Prostate gland (tissue), 2 donors: ENCODE data around the gene STK4. TPM values are rescaled to one million over a fixed set of nuclear protein-coding genes. Genes with fewer than 3 reads are reported as not detected.

Experiments used
- DNase-seq: peaks from one replicate; pipeline ENCODE4 v3.0.0-alpha.2; 2019; ENCODE audit warnings: low spot score
- H3K27ac ChIP-seq, 2 donors: fragments of 200-600 bp; sonication (generic); 2 replicates each; pipeline ENCODE4 v1.5.1; 2017 to 2019
- H3K27me3 ChIP-seq: fragments of 200-600 bp; sonication (generic); replicated peaks from 2 replicates; pipeline ENCODE4 v1.5.1; 2019; ENCODE audit not compliant: insufficient read depth
- H3K36me3 ChIP-seq, 2 donors: fragments of 200-600 bp; sonication (generic); 1 replicate in 1 of 2; 2 replicates in 1 of 2; pipeline versions ENCODE4 v1.5.1 to v1.8.1; 2017 to 2019
- H3K4me1 ChIP-seq: fragments of 200-600 bp; sonication (generic); replicated peaks from 2 replicates; pipeline ENCODE4 v1.5.1; 2019
- H3K4me3 ChIP-seq, 2 donors: fragments of 200-600 bp; sonication (generic); 2 replicates each; pipeline ENCODE4 v1.5.1; 2017 to 2019
- H3K9me3 ChIP-seq: fragments of 200-600 bp; sonication (generic); 2 replicates; pipeline ENCODE4 v1.5.1; 2017
- POLR2A ChIP-seq: fragments of 450-650 bp; IDR thresholded peaks from one replicate; pipeline ENCODE4 v1.6.1; 2016; ENCODE audit warnings: antibody characterized with exemption, mild to moderate bottlenecking
- POLR2AphosphoS5 ChIP-seq: sonication (generic); formaldehyde crosslinking; IDR thresholded peaks from one replicate; pipeline ENCODE4 v1.6.1; 2017; ENCODE audit warnings: antibody characterized with exemption
- WGBS: methylation state at CpG from one replicate; pipeline ENCODE4 v1.1.5; 2018; 5-methylcytosine and 5-hydroxymethylcytosine counted together
- intact Hi-C: fragments of 100-400 bp; cut with DNase I; formaldehyde crosslinking; loops from one replicate; pipeline ENCODE4 v1.14.2; 2022
- total RNA-seq, 2 donors: library from RNA; depleted of rRNA; stranded (reverse); fragments of >200 nt; gene quantifications; one replicate each; pipeline ENCODE4 v1.1.0, GENCODE V29; 2016
- TF ChIP-seq, protein P1 (sequence below), 4 experiments: fragments of 200-600 bp in 2 of 4; fragments of 450-650 bp in 2 of 4; sonication (generic) in 2 of 4; IDR thresholded peaks; 1 replicate in 3 of 4; 2 replicates in 1 of 4; pipeline ENCODE4 v1.5.1; 2016 to 2019; ENCODE audit warnings: antibody characterized with exemption in 4 of 4, mild to moderate bottlenecking in 2 of 4, moderate library complexity in 2 of 4

Gene STK4
- total RNA-seq, 2 donors from 2014 or later: 14.4 to 35.1 TPM

DNA sequence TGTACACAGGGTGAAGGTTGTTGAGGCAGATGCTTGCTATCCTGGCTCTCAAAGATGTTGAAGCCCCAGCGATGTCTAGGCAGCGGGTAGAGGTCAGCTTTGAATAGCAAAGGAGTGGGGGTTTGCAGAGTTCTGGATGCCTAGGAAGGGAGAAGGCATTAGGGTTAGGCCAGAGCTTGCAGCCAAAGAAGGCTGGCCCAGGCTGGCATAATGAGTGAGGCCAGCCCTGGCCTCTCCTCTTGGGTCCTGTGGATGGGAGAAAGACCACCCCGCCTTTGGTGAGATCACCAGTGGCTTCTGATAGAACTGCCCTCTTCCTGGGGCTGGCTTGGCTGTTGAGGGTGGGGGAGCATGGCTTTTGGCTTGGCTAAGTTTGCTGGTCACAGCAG is 149.1 kb downstream of the STK4 start:
- no peak for DNase-seq
- TF ChIP-seq POLR2A (no peak), POLR2AphosphoS5 (no peak)
- TF ChIP-seq, protein P1, sequence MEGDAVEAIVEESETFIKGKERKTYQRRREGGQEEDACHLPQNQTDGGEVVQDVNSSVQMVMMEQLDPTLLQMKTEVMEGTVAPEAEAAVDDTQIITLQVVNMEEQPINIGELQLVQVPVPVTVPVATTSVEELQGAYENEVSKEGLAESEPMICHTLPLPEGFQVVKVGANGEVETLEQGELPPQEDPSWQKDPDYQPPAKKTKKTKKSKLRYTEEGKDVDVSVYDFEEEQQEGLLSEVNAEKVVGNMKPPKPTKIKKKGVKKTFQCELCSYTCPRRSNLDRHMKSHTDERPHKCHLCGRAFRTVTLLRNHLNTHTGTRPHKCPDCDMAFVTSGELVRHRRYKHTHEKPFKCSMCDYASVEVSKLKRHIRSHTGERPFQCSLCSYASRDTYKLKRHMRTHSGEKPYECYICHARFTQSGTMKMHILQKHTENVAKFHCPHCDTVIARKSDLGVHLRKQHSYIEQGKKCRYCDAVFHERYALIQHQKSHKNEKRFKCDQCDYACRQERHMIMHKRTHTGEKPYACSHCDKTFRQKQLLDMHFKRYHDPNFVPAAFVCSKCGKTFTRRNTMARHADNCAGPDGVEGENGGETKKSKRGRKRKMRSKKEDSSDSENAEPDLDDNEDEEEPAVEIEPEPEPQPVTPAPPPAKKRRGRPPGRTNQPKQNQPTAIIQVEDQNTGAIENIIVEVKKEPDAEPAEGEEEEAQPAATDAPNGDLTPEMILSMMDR (IDR thresholded peaks at IDR 0.05): no peak
- 81% methylated on average over 3 of the region's 3 CpGs for WGBS

DNA sequence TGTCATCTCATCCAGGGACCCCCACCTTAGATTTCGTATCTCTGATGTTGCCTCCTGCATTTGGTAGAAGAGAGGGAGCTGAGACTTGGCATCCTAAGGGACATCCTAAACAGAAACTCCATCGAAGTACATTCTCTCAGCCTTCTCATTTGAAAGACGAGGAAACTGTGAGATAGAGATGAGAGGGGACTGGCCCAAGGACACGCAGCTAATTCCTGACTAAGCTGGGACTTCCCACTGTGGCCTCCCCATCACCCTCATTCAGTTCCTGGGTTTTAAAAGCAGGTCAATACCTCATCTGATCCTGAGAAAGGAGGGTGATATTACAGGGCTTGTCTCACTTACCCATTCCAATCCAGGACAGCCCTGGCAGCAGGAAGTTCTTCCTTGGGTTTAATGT is 149.5 kb downstream of the STK4 start:
- H3K36me3 ChIP-seq: no peaks in the 10 kb centered on the region
- TF ChIP-seq POLR2AphosphoS5 (no peak), POLR2A (no peak)
- TF ChIP-seq, protein P1 (IDR thresholded peaks at IDR 0.05): no peak

More for the DNA sequence above, 149.1 kb downstream of the STK4 start:
- Histone ChIP-seq H3K36me3 (no peaks in the 10 kb centered on the region), H3K9me3 (no peaks in the 10 kb centered on the region), H3K4me3 (no peak overlapping the region), H3K4me1 (no peaks in the 10 kb centered on the region), H3K27me3 (no peaks in the 10 kb centered on the region), H3K27ac (no peak overlapping the region)
- intact Hi-C loops: no loop called here

DNA sequence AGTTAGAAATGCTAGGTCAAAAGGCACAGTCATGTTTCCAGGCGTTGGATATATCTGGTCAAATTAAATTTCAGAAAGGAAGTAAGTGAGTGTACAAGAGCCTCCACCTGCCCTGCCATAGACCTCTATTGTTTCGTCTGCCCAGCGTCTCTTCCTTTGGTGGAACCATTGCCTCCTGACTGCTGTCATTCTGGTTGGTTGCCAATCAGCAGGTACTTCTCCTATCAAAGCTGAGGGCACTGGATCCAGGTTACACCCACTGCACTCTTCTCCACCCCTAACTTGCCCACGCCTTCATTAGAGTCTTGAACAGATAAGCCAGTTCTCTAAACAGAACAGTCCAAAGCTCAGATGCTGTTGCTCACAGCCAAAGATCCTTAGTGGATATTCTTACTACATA is 151.3 kb downstream of the STK4 start:
- 69% methylated on average over 4 of the region's 4 CpGs for WGBS
- DNase-seq: no peak
- intact Hi-C loops: no loop called here
- Histone ChIP-seq H3K9me3 (no peaks in the 10 kb centered on the region), H3K27ac (no peak overlapping the region), H3K27me3 (no peaks in the 10 kb centered on the region), H3K36me3 (no peaks in the 10 kb centered on the region), H3K4me1 (no peaks in the 10 kb centered on the region), H3K4me3 (no peak overlapping the region)
- TF ChIP-seq, protein P1 (IDR thresholded peaks at IDR 0.05): no peak

More for the DNA sequence above, 149.5 kb downstream of the STK4 start:
- Histone ChIP-seq H3K9me3 (no peaks in the 10 kb centered on the region), H3K4me3 (no peak overlapping the region), H3K27me3 (no peaks in the 10 kb centered on the region), H3K27ac (no peak overlapping the region), H3K4me1 (no peaks in the 10 kb centered on the region)
- WGBS: 92% methylated on average over 4 of the region's 4 CpGs
- no peak for DNase-seq
- intact Hi-C loops: no loop called here

DNA sequence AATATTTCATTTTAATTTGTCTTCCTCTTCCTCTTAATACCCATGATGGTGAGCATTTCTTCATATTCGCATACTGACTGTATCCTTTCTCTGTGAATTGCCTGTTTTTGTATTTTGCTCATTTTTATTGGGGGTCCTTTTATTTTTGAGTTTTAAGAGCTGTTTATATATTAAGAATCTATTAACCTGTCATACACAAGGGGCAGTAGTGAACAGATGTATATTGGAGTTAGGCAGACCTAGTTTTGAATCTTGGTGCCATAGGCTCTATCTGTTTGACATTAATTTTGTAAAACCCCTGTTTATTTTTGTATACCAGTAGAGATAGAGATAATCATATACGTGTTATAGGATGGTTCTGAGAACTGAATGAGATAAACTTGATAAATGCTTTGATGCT is 151.7 kb downstream of the STK4 start:
- WGBS: 90% methylated on average over 2 of the region's 2 CpGs
- no peak for DNase-seq
- no peaks in the 10 kb centered on the region for H3K27me3 ChIP-seq
- H3K27ac ChIP-seq: no peak overlapping the region
- intact Hi-C loops: no loop called here
- TF ChIP-seq POLR2A (no peak), POLR2AphosphoS5 (no peak)
- TF ChIP-seq, protein P1 (IDR thresholded peaks at IDR 0.05): no peak
- H3K4me3 ChIP-seq: no peak overlapping the region
- no peaks in the 10 kb centered on the region for H3K4me1 ChIP-seq
- no peaks in the 10 kb centered on the region for H3K9me3 ChIP-seq
- H3K36me3 ChIP-seq: no peaks in the 10 kb centered on the region

DNA sequence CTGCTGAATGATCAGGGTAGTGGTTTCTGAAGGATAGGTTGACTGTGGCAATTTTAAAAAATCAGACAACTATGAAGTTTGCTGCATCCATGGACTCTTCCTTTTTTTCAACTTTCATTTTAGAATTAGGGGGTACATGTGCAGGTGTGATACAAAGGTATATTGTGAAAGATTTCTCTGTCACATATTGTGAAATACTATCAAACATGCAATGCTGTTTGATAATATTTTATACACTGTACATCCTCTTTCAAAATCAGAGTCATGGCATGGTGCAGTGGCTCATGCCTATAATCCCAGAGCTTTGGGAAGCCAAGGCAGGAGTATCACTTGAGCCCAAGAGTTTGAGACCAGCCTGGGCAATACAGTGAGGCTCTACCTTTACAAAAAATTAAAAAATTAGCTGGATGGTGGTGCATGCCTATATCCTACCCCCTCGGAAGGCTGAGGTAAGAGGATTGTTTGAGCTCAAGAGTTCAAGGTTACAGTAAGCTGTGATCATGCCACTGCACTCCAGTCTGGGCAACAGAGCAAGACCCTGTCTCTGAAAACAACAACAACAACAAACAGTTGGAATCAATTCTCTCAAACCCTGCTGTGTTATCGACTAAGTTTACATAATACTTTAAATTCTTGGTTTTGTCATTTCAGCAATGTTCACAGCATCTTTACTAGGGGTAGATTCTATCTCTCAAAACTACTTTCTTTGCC is 153.4 kb downstream of the STK4 start:
- no peak for DNase-seq
- Histone ChIP-seq H3K27me3 (no peaks in the 10 kb centered on the region), H3K4me3 (no peak overlapping the region), H3K4me1 (no peaks in the 10 kb centered on the region), H3K9me3 (no peaks in the 10 kb centered on the region), H3K27ac (no peak overlapping the region), H3K36me3 (no peaks in the 10 kb centered on the region)
- TF ChIP-seq, protein P1 (IDR thresholded peaks at IDR 0.05): no peak
- TF ChIP-seq POLR2A (no peak), POLR2AphosphoS5 (no peak)
- intact Hi-C loops: no loop called here
- 92% methylated on average over 2 of the region's 2 CpGs for WGBS
